Activated CD8-positive, alpha-beta T cell treated with anti-CD3 and anti-CD28 coated beads for 36 hours (primary cell): ENCODE results near the gene HACD3. TPM values are rescaled to one million over a fixed set of nuclear protein-coding genes. Genes with fewer than 3 reads are reported as not detected.

Experiments used
- ATAC-seq: fragments of 200-7000 bp; cut with Tn5 transposase; one replicate; pipeline ENCODE4 v1.10.0; 2021; ENCODE audit warnings: mild to moderate bottlenecking, moderate library complexity
- CTCF ChIA-PET: fragments of 350-600 bp; sonication (Branson Sonifier 250); formaldehyde crosslinking; loops from one replicate; lab custom pipeline; 2021; ENCODE audit warnings: antibody characterized with exemption; lab: Charles Lee
- POLR2A ChIA-PET: fragments of 350-600 bp; sonication (Branson Sonifier 250); formaldehyde crosslinking; loops from one replicate; lab custom pipeline; 2021; ENCODE audit warnings: antibody characterized with exemption; lab: Charles Lee
- DNase-seq: peaks from one replicate; pipeline ENCODE4 v3.0.0-alpha.2; 2020
- H3K27ac Mint-ChIP-seq: one replicate; pipeline ENCODE4 v1.8.0; 2021; ENCODE audit warnings: mild to moderate bottlenecking, mixed read lengths
- H3K27me3 Mint-ChIP-seq: one replicate; pipeline ENCODE4 v1.8.0; 2021; ENCODE audit warnings: mixed read lengths
- H3K36me3 Mint-ChIP-seq: one replicate; pipeline ENCODE4 v1.8.0; 2021; ENCODE audit warnings: low read depth, mixed read lengths
- H3K4me1 Mint-ChIP-seq: one replicate; pipeline ENCODE4 v1.8.0; 2021; ENCODE audit warnings: low read depth, mixed read lengths
- H3K4me3 Mint-ChIP-seq: one replicate; pipeline ENCODE4 v1.8.0; 2021; ENCODE audit warnings: mild to moderate bottlenecking, moderate library complexity, mixed read lengths
- H3K9me3 Mint-ChIP-seq: one replicate; pipeline ENCODE4 v1.8.0; 2021; ENCODE audit warnings: mixed read lengths
- CTCF ChIP-seq: fragments of 200-600 bp; IDR thresholded peaks from one replicate; pipeline ENCODE4 v1.8.0; 2022; ENCODE audit warnings: antibody characterized with exemption, mild to moderate bottlenecking
- intact Hi-C: fragments of 100-400 bp; cut with micrococcal nuclease; formaldehyde crosslinking; loops from one replicate; pipeline ENCODE4 v1.10.0; 2022
- total RNA-seq, 2 experiments: library from RNA; stranded (reverse); gene quantifications; one replicate each; pipeline ENCODE4 v1.2.3, GENCODE V29; 2021

Gene HACD3
- total RNA-seq, 2 experiments from 2014 or later: 30.2 to 32.5 TPM

DNA sequence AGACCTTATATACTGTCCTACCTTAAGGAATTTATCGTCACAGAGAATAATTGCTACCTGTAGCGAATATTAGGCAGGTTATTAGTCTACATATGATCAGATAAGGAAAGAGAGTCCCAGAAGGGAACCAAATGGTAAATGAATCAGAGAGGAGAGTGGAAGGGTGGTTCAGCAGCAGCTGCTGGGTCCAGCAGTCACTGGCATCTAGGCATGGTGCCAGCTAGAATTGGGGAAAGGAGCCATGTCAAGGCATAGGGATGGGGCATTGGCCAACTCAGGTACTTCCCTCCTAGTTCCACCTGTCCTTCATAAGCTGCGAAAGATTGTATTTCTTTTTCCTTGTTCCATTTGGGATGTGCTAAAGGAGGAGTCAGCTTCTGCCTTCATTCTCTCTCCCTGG is 23.4 kb downstream of the HACD3 start:
- H3K27me3 Mint-ChIP-seq: no peaks in the 10 kb centered on the region
- CTCF ChIA-PET: no interaction called here
- no peak overlapping the region for H3K4me3 Mint-ChIP-seq
- POLR2A ChIA-PET: interaction anchor here (0.6 to 1.0 kb wide), 2 partner anchors 57 to 1369 kb away, joined by 3 to 4 read pairs; partner anchors contain the start of gene INTS14
- H3K27ac Mint-ChIP-seq: no peak overlapping the region
- H3K9me3 Mint-ChIP-seq: peaks cover 2% of the 10 kb centered on the region
- H3K36me3 Mint-ChIP-seq: peaks cover 28% of the 10 kb centered on the region
- DNase-seq: no peak
- no peak for ATAC-seq
- TF ChIP-seq CTCF: no peak
- peaks cover 16% of the 10 kb centered on the region for H3K4me1 Mint-ChIP-seq
- intact Hi-C loops: no loop called here

- POLR2A ChIA-PET: no interaction called here
- H3K4me3 Mint-ChIP-seq: no peak overlapping the region
- no peaks in the 10 kb centered on the region for H3K27me3 Mint-ChIP-seq
- H3K9me3 Mint-ChIP-seq: no peaks in the 10 kb centered on the region
- intact Hi-C loops: no loop called here
- DNase-seq (no peak), ATAC-seq (no peak)
- H3K27ac Mint-ChIP-seq: no peak overlapping the region
- no peaks in the 10 kb centered on the region for H3K4me1 Mint-ChIP-seq
- CTCF ChIA-PET: no interaction called here
- peaks cover 26% of the 10 kb centered on the region for H3K36me3 Mint-ChIP-seq
- no peak for TF ChIP-seq CTCF
Observed at GRCh38 chr15:65556622-65557021, 26.4 kb downstream of the HACD3 start.

GRCh38 chr15:65558336-65558735 is 28.1 kb downstream of the HACD3 start:
- ATAC-seq: no peak
- H3K4me3 Mint-ChIP-seq: no peak overlapping the region
- H3K27me3 Mint-ChIP-seq: no peaks in the 10 kb centered on the region
- POLR2A ChIA-PET: no interaction called here
- H3K27ac Mint-ChIP-seq: no peak overlapping the region
- H3K9me3 Mint-ChIP-seq: no peaks in the 10 kb centered on the region
- intact Hi-C loops: no loop called here
- no peaks in the 10 kb centered on the region for H3K4me1 Mint-ChIP-seq
- TF ChIP-seq CTCF: no peak
- CTCF ChIA-PET: interaction anchor here (0.6 to 1.4 kb wide), 3 partner anchors 9 to 490 kb away, joined by 3 read pairs; no protein-coding TSS in a partner anchor
- peaks cover 18% of the 10 kb centered on the region for H3K36me3 Mint-ChIP-seq
- no peak for DNase-seq

DNA sequence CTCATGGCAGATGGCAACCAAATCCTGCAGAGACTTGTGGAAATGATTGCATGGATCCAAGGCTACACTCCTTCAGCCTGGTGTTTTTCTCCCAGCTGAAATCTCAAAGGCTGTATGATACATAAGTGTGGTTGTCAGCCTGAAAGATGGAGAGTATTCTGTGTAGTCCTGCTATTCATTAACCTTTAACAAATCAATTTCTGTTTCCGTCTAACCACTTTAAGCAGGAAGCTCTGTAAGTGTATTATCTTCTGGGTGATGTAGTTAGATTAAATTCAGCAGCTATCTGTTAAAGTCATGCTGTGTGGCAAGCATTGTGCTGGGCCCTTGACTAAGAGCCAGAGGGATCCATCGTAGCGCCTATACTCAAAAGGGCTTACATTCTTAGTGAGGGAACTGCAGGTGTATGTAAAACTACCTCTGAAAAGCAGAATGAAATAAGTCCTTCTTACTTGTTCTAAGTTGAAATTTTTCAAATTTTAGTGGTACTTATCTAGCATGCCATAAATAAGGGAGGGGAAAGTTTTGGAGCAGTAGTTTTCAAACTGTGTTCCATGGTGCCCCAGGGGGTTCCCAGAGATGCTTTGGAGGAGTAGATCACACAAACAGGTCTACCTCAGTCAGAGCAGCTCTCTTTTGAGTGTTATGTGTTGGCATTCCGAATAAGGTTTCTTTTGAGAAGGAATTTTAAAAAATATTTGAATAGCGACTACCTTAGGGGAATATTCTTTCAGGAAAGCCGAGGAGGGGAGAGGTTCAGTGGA is 28.9 kb downstream of the HACD3 start:
- no peaks in the 10 kb centered on the region for H3K9me3 Mint-ChIP-seq
- H3K4me3 Mint-ChIP-seq: no peak overlapping the region
- H3K27me3 Mint-ChIP-seq: no peaks in the 10 kb centered on the region
- CTCF ChIA-PET: interaction anchor here (0.6 to 1.4 kb wide), 2 partner anchors 10 to 16 kb away, joined by 3 read pairs; no protein-coding TSS in a partner anchor
- no peak for DNase-seq
- POLR2A ChIA-PET: interaction anchor here (0.8 kb wide), 1 partner anchor 36 kb away, joined by 4 read pairs; no protein-coding TSS in a partner anchor
- H3K36me3 Mint-ChIP-seq: peaks cover 19% of the 10 kb centered on the region
- intact Hi-C loops: no loop called here
- no peak overlapping the region for H3K27ac Mint-ChIP-seq
- no peak for TF ChIP-seq CTCF
- no peaks in the 10 kb centered on the region for H3K4me1 Mint-ChIP-seq
- no peak for ATAC-seq

GRCh38 chr15:65559941-65560340 is 29.7 kb downstream of the HACD3 start:
- peaks cover 26% of the 10 kb centered on the region for H3K36me3 Mint-ChIP-seq
- no peaks in the 10 kb centered on the region for H3K9me3 Mint-ChIP-seq
- CTCF ChIA-PET: no interaction called here
- H3K27me3 Mint-ChIP-seq: no peaks in the 10 kb centered on the region
- H3K4me3 Mint-ChIP-seq: no peak overlapping the region
- no peak for TF ChIP-seq CTCF
- ATAC-seq: no peak
- intact Hi-C loops: no loop called here
- no peak for DNase-seq
- no peak overlapping the region for H3K27ac Mint-ChIP-seq
- POLR2A ChIA-PET: no interaction called here
- H3K4me1 Mint-ChIP-seq: no peaks in the 10 kb centered on the region
